ENCODE data around the gene SAMD13.

SAMD13 gene

GRCh38 chr1:84367219-84367618 lies 65.7 kb downstream of the SAMD13 start:
- ChIA-PET CTCF (no interaction called here), POLR2A (interaction anchor here (0.7 kb wide), 1 partner anchor 114 kb away, joined by 3 read pairs; no protein-coding TSS in a partner anchor)
- TF ChIP-seq CTCF (IDR thresholded peaks at IDR 0.05; ENCODE audit: insufficient read depth, low read length, missing control alignments), result no peak
- H3K4me3 ChIP-seq (ENCODE audit: low read depth, low read length), result no peak overlapping the region
- no peak for DNase-seq (ENCODE audit: low read depth, low spot score)

GRCh38 chr1:84368441-84368840 lies 66.9 kb downstream of the SAMD13 start:
- CTCF ChIA-PET, result no interaction called here

GRCh38 chr1:84370266-84370665 lies 68.8 kb downstream of the SAMD13 start:
- TF ChIP-seq CTCF (IDR thresholded peaks at IDR 0.05; ENCODE audit: insufficient read depth, low read length, missing control alignments), result no peak
- H3K4me3 ChIP-seq (ENCODE audit: low read depth, low read length), result no peak overlapping the region
- ChIA-PET CTCF (interaction anchor here (1.0 kb wide), 1 partner anchor 8 kb away, joined by 4 read pairs; no protein-coding TSS in a partner anchor), POLR2A (no interaction called here)
- no peak for DNase-seq (ENCODE audit: low read depth, low spot score)

More at GRCh38 chr1:84368441-84368840, 66.9 kb downstream of the SAMD13 start:
- DNase-seq (ENCODE audit: low read depth, low spot score), result no peak
- H3K4me3 ChIP-seq (ENCODE audit: low read depth, low read length), result no peak overlapping the region
- POLR2A ChIA-PET, result no interaction called here
- TF ChIP-seq CTCF (IDR thresholded peaks at IDR 0.05; ENCODE audit: insufficient read depth, low read length, missing control alignments), result no peak

- H3K4me3 ChIP-seq (ENCODE audit: low read depth, low read length), result no peak overlapping the region
- ChIA-PET POLR2A (no interaction called here), CTCF (interaction anchor here (1.0 kb wide), 1 partner anchor 7 kb away, joined by 4 read pairs; no protein-coding TSS in a partner anchor)
- TF ChIP-seq CTCF (IDR thresholded peaks at IDR 0.05; ENCODE audit: insufficient read depth, low read length, missing control alignments), result no peak
- DNase-seq (ENCODE audit: low read depth, low spot score), result no peak
Measured at GRCh38 chr1:84370831-84371394, 69.4 kb downstream of the SAMD13 start.

GRCh38 chr1:84373436-84374141 lies 72.1 kb downstream of the SAMD13 start:
- no peak for TF ChIP-seq CTCF (IDR thresholded peaks at IDR 0.05; ENCODE audit: insufficient read depth, low read length, missing control alignments)
- no peak for DNase-seq (ENCODE audit: low read depth, low spot score)
- ChIA-PET POLR2A (no interaction called here), CTCF (no interaction called here)
- H3K4me3 ChIP-seq (ENCODE audit: low read depth, low read length), result no peak overlapping the region

GRCh38 chr1:84374991-84375696 lies 73.6 kb downstream of the SAMD13 start:
- no peak for DNase-seq (ENCODE audit: low read depth, low spot score)
- CTCF ChIA-PET, result interaction anchor here (1.0 kb wide), 1 partner anchor 397 kb away, joined by 3 read pairs; no protein-coding TSS in a partner anchor
- POLR2A ChIA-PET, result no interaction called here

More at GRCh38 chr1:84374991-84375696, 73.6 kb downstream of the SAMD13 start:
- TF ChIP-seq CTCF (IDR thresholded peaks at IDR 0.05; ENCODE audit: insufficient read depth, low read length, missing control alignments), result no peak
- no peak overlapping the region for H3K4me3 ChIP-seq (ENCODE audit: low read depth, low read length)
